ENCODE measurements around the gene RNASEH2A. TPM values are rescaled to one million over a fixed set of nuclear protein-coding genes. Genes with fewer than 3 reads are reported as not detected.
A peak's percentile ranks its signal among the peaks of the same experiment; 100 is the strongest.

Gene RNASEH2A
- total and polyA plus RNA-seq, 2 donors = 8.4 to 30.3 TPM

- peak overlapping the region; percentile 90 to 92 for H3K27ac ChIP-seq (ENCODE audit: low read depth in 1 of 2, low read length in 1 of 2)
- WGBS = 74% methylated on average over 6 of the region's 6 CpGs
- H3K36me3 ChIP-seq (ENCODE audit: control insufficient read depth in 2 of 2, insufficient read depth in 2 of 2, low read length in 1 of 2) = no peaks in the 10 kb centered on the region
- H3K9me3 ChIP-seq (ENCODE audit: control insufficient read depth in 2 of 2, insufficient read depth in 1 of 2, low read length in 1 of 2) = no peaks in the 10 kb centered on the region
- peaks cover 19 to 66% of the 10 kb centered on the region in 2 donors for H3K4me1 ChIP-seq (ENCODE audit: control insufficient read depth in 2 of 2, insufficient read depth in 2 of 2, low read length in 2 of 2)
- DNase-seq (ENCODE audit: low read depth in 6 of 9, low spot score in 9 of 9) = no peak
- H3K27me3 ChIP-seq (ENCODE audit: control insufficient read depth in 2 of 2, insufficient read depth in 1 of 2, low read length in 1 of 2) = no peaks in the 10 kb centered on the region
- H3K4me3 ChIP-seq (ENCODE audit: low read length in 2 of 2) = peak overlapping the region in 1 of 2 donors; percentile 73
Measured at GRCh38 chr19:12778905-12779161, 27.6 kb upstream of the RNASEH2A start.

DNA sequence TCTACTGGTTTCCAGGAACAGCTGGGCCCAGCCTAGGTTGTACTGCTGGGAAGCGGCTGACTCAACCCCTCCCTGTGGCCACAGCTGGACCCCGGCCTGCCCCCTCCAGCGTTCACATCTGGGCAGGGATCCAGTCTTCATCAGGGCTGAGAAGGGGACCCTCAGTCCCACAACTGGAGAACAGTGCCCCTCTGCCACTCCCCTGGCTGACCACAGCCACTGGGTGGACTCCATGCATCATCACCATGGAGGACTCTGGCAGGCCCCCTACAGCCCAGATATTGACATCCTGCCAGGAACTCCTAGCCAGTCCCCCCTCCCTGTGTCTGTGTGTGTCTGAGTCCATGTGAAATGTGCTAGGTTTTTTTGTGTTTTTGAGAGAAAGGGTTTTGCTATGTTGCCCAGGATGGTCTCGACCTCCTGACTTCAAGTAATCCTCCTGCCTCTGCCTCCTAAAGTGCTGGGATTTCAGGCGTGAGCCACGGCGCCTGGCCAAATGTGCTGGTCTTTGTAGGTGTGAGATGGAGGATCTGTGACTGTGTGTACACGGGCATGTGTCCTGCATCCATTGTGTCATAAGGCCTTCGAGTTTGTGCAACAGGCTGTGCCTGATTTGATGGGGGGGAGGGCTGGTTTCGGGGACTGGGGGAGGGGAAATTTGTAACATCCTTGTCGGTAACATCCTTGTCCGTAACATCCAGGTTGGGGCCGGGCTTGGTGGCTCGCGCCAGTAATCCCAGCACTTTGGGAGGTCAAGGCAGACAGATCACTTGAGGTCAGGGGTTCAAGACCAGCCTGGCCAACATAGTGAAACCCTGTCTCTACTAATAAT lies 27.0 kb upstream of the RNASEH2A start:
- 90% methylated on average over 15 of the region's 15 CpGs for WGBS
- H3K27me3 ChIP-seq (ENCODE audit: control insufficient read depth in 2 of 2, insufficient read depth in 1 of 2, low read length in 1 of 2) = no peaks in the 10 kb centered on the region
- H3K36me3 ChIP-seq (ENCODE audit: control insufficient read depth in 2 of 2, insufficient read depth in 2 of 2, low read length in 1 of 2) = no peaks in the 10 kb centered on the region
- no peak overlapping the region for H3K4me3 ChIP-seq (ENCODE audit: low read length in 2 of 2)
- no peak for DNase-seq (ENCODE audit: low read depth in 6 of 9, low spot score in 9 of 9)
- H3K27ac ChIP-seq (ENCODE audit: low read depth in 1 of 2, low read length in 1 of 2) = peak overlapping the region; percentile 90 to 92
- H3K9me3 ChIP-seq (ENCODE audit: control insufficient read depth in 2 of 2, insufficient read depth in 1 of 2, low read length in 1 of 2) = no peaks in the 10 kb centered on the region
- H3K4me1 ChIP-seq (ENCODE audit: control insufficient read depth in 2 of 2, insufficient read depth in 2 of 2, low read length in 2 of 2) = peaks cover 22 to 72% of the 10 kb centered on the region in 2 donors

DNA sequence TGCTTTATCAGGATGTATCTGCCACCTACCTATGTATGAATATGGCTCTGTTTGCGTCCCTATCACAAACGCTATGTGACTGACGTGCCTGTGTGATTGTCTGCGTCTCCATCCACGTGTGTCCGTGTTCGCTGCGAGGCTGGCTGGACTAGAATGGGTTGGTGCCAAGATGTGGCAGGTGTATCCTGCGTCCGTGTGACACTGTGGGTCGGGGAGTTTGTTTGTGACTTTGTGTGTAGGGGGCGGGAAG lies 24.3 kb upstream of the RNASEH2A start:
- H3K9me3 ChIP-seq (ENCODE audit: control insufficient read depth in 2 of 2, insufficient read depth in 1 of 2, low read length in 1 of 2) = no peaks in the 10 kb centered on the region
- H3K27me3 ChIP-seq (ENCODE audit: control insufficient read depth in 2 of 2, insufficient read depth in 1 of 2, low read length in 1 of 2) = no peaks in the 10 kb centered on the region
- no peak for DNase-seq (ENCODE audit: low read depth in 6 of 9, low spot score in 9 of 9)
- H3K27ac ChIP-seq (ENCODE audit: low read depth in 1 of 2, low read length in 1 of 2) = peak overlapping the region; percentile 92 to 96
- H3K36me3 ChIP-seq (ENCODE audit: control insufficient read depth in 2 of 2, insufficient read depth in 2 of 2, low read length in 1 of 2) = no peaks in the 10 kb centered on the region
- peaks cover 29 to 83% of the 10 kb centered on the region in 2 donors for H3K4me1 ChIP-seq (ENCODE audit: control insufficient read depth in 2 of 2, insufficient read depth in 2 of 2, low read length in 2 of 2)
- WGBS = 1% methylated on average over 12 of the region's 12 CpGs
- peak overlapping the region; percentile 26 to 57 for H3K4me3 ChIP-seq (ENCODE audit: low read length in 2 of 2)

DNA sequence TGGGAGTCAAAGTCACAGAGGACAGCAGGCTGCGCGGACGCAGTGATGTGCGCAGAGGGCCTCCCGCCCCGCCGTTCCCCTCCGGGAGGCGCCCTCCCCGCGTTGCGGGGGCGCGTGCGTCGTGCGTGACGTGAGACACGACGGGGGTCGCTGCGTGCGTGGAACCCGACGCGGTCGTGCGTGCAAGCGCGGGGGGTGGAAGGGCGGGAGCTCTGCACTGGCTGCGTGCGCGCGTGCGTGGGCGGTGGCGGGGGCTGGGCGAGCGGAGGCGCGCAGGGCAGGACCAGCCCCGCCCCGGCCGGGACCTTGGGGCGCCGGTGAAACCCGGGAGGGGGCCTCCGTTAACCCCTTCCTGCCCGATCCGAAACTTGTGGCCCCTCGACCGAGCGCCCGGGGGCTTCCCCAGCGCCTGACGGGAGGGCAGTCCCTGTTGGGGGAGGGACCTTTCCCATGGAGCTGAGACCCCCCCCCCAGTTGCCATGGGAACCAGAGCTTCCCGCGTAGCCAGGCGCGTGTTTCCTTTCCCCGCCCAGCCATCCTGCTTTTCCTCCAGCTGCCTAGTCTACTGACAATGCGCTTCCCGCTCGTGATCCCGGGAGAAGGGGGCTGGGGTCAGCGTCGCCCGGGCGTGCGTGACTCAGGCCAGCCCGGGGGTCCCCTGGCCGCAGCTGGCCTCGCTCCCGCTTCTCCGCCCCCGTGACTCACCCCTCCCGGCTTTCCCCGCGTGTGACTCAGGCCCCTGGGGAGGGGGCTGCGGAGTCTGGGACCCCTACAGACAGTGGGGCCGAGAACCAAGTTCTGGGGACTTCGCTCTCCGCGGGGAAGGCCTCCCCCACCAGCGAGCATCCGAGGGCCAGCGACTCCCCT lies 23.7 kb upstream of the RNASEH2A start:
- H3K27me3 ChIP-seq (ENCODE audit: control insufficient read depth in 2 of 2, insufficient read depth in 1 of 2, low read length in 1 of 2) = no peaks in the 10 kb centered on the region
- peak overlapping the region; percentile 92 to 96 for H3K27ac ChIP-seq (ENCODE audit: low read depth in 1 of 2, low read length in 1 of 2)
- H3K4me3 ChIP-seq (ENCODE audit: low read length in 2 of 2) = peak overlapping the region; percentile 57
- no peaks in the 10 kb centered on the region for H3K36me3 ChIP-seq (ENCODE audit: control insufficient read depth in 2 of 2, insufficient read depth in 2 of 2, low read length in 1 of 2)
- DNase-seq (ENCODE audit: low read depth in 6 of 9, low spot score in 9 of 9) = peak in 4 of 9 donors; percentile 66 to 86 (median 80)
- H3K9me3 ChIP-seq (ENCODE audit: control insufficient read depth in 2 of 2, insufficient read depth in 1 of 2, low read length in 1 of 2) = no peaks in the 10 kb centered on the region
- H3K4me1 ChIP-seq (ENCODE audit: control insufficient read depth in 2 of 2, insufficient read depth in 2 of 2, low read length in 2 of 2) = peaks cover 29 to 77% of the 10 kb centered on the region in 2 donors
- under 1% methylated on average over 88 of the region's 88 CpGs for WGBS

GRCh38 chr19:12783291-12783848 lies 23.0 kb upstream of the RNASEH2A start:
- H3K4me3 ChIP-seq (ENCODE audit: low read length in 2 of 2) = peak overlapping the region; percentile 57
- 21% methylated on average over 16 of the region's 16 CpGs for WGBS
- peak overlapping the region; percentile 87 to 96 for H3K27ac ChIP-seq (ENCODE audit: low read depth in 1 of 2, low read length in 1 of 2)
- DNase-seq (ENCODE audit: low read depth in 6 of 9, low spot score in 9 of 9) = peak in 1 of 9 donors; percentile 66
- peaks cover 28 to 75% of the 10 kb centered on the region in 2 donors for H3K4me1 ChIP-seq (ENCODE audit: control insufficient read depth in 2 of 2, insufficient read depth in 2 of 2, low read length in 2 of 2)
- no peaks in the 10 kb centered on the region for H3K9me3 ChIP-seq (ENCODE audit: control insufficient read depth in 2 of 2, insufficient read depth in 1 of 2, low read length in 1 of 2)
- H3K36me3 ChIP-seq (ENCODE audit: control insufficient read depth in 2 of 2, insufficient read depth in 2 of 2, low read length in 1 of 2) = no peaks in the 10 kb centered on the region
- no peaks in the 10 kb centered on the region for H3K27me3 ChIP-seq (ENCODE audit: control insufficient read depth in 2 of 2, insufficient read depth in 1 of 2, low read length in 1 of 2)

GRCh38 chr19:12783849-12784393 lies 22.5 kb upstream of the RNASEH2A start:
- Histone ChIP-seq H3K27ac (ENCODE audit: low read depth in 1 of 2, low read length in 1 of 2) (peak overlapping the region; percentile 64 to 96), H3K27me3 (ENCODE audit: control insufficient read depth in 2 of 2, insufficient read depth in 1 of 2, low read length in 1 of 2) (peaks cover 3 to 4% of the 10 kb centered on the region in 2 donors), H3K36me3 (ENCODE audit: control insufficient read depth in 2 of 2, insufficient read depth in 2 of 2, low read length in 1 of 2) (no peaks in the 10 kb centered on the region), H3K4me3 (ENCODE audit: low read length in 2 of 2) (no peak overlapping the region), H3K9me3 (ENCODE audit: control insufficient read depth in 2 of 2, insufficient read depth in 1 of 2, low read length in 1 of 2) (no peaks in the 10 kb centered on the region), H3K4me1 (ENCODE audit: control insufficient read depth in 2 of 2, insufficient read depth in 2 of 2, low read length in 2 of 2) (peaks cover 24 to 75% of the 10 kb centered on the region in 2 donors)
- DNase-seq (ENCODE audit: low read depth in 6 of 9, low spot score in 9 of 9) = no peak
- 74% methylated on average over 19 of the region's 19 CpGs for WGBS

- 84% methylated on average over 10 of the region's 10 CpGs for WGBS
- peak in 1 of 9 donors; percentile 53 for DNase-seq (ENCODE audit: low read depth in 6 of 9, low spot score in 9 of 9)
- Histone ChIP-seq H3K27ac (ENCODE audit: low read depth in 1 of 2, low read length in 1 of 2) (peak overlapping the region; percentile 64 to 96), H3K4me1 (ENCODE audit: control insufficient read depth in 2 of 2, insufficient read depth in 2 of 2, low read length in 2 of 2) (peaks cover 24 to 75% of the 10 kb centered on the region in 2 donors), H3K27me3 (ENCODE audit: control insufficient read depth in 2 of 2, insufficient read depth in 1 of 2, low read length in 1 of 2) (peaks cover 6 to 9% of the 10 kb centered on the region in 2 donors), H3K9me3 (ENCODE audit: control insufficient read depth in 2 of 2, insufficient read depth in 1 of 2, low read length in 1 of 2) (no peaks in the 10 kb centered on the region), H3K4me3 (ENCODE audit: low read length in 2 of 2) (no peak overlapping the region), H3K36me3 (ENCODE audit: control insufficient read depth in 2 of 2, insufficient read depth in 2 of 2, low read length in 1 of 2) (no peaks in the 10 kb centered on the region)
Measured at GRCh38 chr19:12784394-12784870, 22.0 kb upstream of the RNASEH2A start.

DNA sequence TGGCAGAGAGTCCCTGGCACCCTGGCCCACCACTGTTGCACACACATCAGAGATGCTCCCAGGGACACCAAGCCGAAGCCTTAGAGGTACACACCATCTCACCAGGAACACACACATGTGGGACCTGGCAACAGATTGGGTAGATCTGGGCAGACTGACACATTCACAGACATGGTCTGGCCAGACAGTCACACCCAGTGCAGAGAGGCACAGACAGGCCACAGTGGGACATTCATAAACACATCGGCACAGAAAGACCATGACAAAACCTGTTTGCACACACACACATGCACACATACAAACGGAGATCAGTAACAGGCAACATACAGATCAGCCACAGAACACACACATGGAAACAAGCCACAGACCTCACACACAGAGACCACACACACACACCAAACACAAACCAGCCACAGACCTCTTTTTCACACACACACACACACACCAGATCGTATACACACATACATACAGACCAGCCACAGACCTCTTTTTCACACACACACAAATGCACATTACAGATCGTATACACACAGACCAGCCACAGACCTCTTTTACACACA lies 21.4 kb upstream of the RNASEH2A start:
- WGBS = 46% methylated on average over 5 of the region's 5 CpGs
- Histone ChIP-seq H3K4me1 (ENCODE audit: control insufficient read depth in 2 of 2, insufficient read depth in 2 of 2, low read length in 2 of 2) (peaks cover 24 to 73% of the 10 kb centered on the region in 2 donors), H3K27me3 (ENCODE audit: control insufficient read depth in 2 of 2, insufficient read depth in 1 of 2, low read length in 1 of 2) (peaks cover 9 to 13% of the 10 kb centered on the region in 2 donors), H3K27ac (ENCODE audit: low read depth in 1 of 2, low read length in 1 of 2) (peak overlapping the region; percentile 64 to 96), H3K4me3 (ENCODE audit: low read length in 2 of 2) (no peak overlapping the region), H3K9me3 (ENCODE audit: control insufficient read depth in 2 of 2, insufficient read depth in 1 of 2, low read length in 1 of 2) (no peaks in the 10 kb centered on the region), H3K36me3 (ENCODE audit: control insufficient read depth in 2 of 2, insufficient read depth in 2 of 2, low read length in 1 of 2) (no peaks in the 10 kb centered on the region)
- DNase-seq (ENCODE audit: low read depth in 6 of 9, low spot score in 9 of 9) = peak in 2 of 9 donors; percentile 34 to 59

All from thymus (tissue), 11 donors.